GM19438 (cell line): ENCODE results near the gene SAP30BP.

Experiments
- ATAC-seq: cut with Tn5 transposase; IDR thresholded peaks from one replicate; pipeline ENCODE4 v1.9.1; 2021; ENCODE audit warnings: low read depth; ENCODE audit not compliant: unreplicated experiment

The SAP30BP gene

DNA sequence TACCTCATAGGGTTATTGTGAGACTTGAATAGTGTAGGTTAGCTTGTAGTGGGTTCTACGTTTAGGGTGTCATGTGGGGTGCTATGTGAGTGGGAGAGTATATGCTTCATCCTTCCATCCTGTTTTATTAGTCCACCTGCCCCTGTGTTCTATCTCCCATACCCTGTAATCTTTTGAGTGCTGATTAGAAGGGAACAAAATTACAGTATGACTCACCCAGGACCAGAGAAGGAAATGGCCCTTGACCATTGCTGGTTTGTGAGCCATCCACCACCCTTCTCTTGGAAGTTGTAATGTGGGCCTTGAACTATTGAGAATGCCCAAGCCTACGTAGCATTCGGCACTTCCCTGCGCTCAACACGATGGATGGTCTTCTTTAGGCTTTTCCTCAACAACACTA, 17.1 kb downstream of the SAP30BP start:
- no peak for ATAC-seq

DNA sequence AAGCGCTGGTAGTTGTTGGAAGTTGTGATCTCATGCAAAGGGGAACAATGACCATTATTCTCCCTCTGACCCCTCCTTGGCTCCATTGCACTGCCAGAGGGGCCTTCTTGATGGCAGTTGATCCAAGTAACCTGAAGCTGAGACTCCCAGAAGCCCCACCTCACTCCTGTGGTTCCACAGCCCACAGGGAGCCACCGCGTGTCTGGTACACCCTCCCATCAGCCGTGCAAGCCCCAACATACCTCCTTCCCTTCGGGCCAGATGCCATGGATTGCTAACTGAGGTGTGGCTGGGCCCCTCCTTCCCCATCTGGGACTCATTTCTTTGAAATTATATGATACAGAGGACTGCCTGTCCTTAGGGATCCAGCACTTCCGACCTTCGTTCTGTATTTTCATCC, 17.8 kb downstream of the SAP30BP start:
- ATAC-seq = no peak

DNA sequence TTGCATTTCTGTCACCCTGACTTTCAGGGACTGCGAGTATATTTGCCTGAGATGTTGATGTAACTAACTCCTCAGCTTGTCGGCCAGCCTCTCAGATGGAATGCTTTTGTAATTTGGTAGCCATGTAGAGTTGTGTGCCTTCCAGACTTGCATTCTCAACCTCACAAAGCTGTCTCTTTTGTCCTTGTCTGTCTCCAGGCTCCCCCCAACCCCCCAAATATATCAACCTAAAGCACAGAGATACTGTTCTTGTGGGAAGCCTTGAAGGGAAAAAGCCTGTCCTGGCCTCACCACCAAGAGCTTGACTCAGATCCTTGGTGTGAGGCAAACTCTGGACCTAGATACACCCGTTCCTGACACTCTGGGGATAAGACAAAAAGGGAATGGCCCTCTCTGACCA, 18.4 kb downstream of the SAP30BP start:
- ATAC-seq = no peak

DNA sequence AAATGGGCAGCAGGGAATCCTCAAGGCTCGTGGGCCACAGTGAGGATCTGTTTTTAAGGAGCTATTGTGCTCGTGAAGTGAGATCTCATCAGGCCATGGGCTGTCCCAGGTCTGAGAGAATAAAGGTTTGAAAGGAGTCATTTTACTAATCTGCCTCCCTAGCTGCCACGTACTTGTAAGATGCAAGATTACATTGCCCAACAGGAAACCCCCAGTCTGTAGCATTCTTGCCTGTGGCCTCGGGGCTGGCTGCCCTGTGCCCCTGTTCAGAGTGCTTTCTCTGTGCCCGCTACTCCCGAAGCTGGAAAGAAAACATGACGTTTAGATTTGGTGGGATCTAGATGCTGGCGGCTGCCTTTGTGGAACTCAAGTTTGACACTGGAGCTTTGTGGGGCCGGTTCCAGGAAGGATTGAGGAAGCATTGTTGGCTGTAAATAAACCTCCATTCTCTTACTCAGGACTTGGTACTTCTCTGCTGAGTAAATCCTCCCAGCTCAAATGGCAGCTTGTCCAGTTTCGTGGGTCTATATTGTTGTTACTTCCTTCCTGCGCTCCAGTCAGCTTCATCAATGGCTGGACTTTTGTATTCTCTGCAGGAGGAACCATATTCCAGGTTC, 21.2 kb downstream of the SAP30BP start:
- ATAC-seq = no peak

DNA sequence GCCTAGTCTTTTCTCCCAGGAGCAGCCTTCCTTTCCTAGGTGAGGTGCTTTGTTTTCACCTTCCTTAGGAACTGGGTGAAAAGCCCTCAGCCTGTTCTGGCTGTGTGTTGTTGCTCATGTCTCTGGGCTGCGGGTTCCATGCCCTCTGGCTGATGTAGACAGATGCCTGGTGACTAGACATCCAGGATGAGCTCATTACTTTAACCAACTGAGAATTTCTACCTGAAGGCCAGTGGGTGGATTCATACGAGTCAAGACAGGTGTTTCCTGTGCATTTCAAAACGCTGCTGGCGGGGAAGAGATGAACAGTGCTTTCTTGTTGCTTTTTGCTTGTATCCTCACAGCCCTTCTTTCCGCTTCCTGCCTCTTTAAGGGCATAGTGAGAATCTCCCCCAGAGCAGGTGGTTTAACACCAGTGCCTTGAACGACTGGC, 22.3 kb downstream of the SAP30BP start:
- ATAC-seq = no peak

DNA sequence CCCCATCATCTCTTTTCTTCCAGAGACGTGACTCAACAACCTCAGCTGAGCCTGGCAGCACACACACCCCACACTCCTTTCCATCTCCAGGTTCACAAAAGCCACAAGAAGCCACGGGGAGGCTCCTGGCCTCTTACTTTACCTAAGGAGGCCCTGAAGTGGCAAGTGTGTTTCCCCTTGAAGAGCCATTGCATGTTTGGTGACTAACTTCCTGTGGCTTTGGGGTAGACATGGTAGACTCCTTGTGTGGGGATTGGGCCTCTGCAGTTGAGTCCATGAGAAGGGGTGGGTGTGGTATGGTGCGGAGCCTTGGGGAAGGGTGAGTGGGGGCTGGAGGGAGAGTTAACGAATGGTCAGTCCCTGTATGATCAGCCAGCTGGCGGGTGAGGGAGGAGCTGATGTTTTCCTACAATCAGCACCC, 24.2 kb downstream of the SAP30BP start:
- ATAC-seq = no peak

DNA sequence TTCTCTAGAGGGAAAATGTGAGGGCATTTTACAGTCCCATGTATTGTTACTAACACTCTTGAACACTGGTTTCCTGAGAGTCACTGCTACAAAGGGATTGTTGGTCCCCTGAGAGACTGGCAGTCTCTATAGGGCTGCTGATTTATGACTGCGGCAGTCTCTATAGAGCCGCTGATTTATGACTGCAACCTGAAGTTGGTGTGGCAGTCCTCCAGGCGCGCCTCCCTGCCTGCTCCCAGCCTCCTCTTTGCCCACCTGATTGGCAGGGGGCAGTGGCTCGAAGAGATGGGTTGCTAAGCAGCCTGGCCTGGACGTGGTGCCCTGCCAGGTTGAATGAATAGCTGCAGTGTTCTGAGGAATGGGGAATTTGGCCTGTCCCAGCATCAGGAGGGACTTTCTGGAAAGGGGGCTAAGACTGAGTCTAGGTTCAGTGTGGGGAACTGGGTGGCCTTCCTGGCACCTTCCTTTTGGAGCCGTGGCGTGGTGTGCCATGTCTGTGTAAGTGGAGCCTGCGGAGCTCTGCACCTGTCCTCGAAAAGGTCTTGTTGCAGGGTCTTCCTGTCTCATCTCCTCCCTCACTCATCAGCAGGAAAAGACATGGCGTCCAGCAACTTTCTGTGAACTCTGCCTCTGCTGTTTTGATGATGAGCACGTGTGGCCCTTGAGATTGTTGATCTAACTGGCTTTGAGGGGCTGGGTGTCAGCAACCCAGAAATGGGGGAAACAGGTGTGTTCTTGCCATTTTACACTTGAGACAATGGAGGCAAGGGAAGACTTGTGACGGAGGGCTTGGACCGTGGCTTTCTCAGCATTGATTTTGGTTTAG, 24.9 kb downstream of the SAP30BP start:
- ATAC-seq = no peak

DNA sequence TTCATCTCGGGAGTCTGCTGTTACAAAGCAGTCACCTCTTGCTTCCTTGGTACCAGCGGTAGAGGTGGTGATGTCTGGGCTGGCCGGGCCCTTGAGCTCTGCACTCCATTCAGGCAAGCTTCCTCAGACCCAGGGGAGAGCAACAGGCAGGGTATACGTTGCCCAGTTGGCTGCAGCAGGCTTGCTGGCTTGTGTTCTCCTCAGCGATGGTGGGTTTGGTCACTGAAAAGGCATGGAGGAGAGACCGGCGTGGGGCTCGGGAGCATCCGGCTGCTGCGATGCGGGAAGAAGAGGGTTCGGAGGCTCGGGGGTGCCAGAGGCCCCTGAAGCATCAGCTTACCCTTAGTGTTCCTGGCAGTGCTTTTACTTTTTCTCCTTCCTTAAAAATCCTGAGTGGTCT, 25.8 kb downstream of the SAP30BP start:
- no peak for ATAC-seq

DNA sequence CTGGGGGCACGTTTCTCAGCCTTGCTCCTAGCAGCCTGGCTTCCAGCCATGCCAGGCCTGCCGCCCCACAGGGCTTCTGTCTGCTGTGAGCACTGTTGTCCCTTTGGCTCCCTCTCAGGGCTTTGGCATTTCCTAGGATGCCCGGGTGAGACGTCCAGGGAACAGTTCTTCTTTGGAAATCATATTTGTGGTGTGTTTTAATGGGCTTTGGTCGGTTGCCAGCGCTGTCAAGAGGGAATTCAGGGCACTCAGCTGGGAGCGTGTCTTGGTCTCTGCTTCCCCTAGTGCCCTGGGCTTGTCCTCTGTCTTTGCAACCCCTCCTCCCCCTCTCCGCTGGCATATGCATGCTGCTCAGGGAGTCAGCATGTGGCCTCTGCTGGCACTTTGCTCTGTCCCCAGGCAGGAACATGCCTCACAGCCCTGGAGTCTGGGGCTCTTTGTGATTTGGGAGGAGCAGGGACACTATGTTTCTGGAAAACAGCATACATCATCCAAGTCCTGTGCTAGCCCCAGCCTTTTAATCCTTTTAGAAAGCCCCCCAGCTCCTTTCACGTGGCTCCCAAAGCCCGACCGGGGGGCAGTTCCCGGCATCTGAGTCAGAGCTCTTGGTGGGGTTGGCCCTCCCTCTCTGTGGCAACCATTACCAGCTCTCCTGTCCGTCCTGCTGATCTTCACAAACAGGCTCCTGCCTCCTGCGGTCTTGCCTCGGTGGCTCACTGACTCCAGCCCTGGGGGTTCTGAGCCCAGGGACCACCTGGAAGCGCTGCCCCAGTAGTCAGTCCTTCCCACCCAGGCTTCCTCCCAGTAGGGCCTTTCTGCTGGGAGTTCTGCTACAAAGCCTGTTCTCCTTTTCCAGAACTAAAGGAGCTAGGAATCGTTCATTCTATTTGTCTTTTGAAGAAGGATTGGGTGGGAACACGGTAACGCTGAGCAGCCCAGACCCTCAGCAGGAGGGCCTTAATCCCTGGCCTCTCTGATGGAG, 26.7 kb downstream of the SAP30BP start:
- no peak for ATAC-seq

DNA sequence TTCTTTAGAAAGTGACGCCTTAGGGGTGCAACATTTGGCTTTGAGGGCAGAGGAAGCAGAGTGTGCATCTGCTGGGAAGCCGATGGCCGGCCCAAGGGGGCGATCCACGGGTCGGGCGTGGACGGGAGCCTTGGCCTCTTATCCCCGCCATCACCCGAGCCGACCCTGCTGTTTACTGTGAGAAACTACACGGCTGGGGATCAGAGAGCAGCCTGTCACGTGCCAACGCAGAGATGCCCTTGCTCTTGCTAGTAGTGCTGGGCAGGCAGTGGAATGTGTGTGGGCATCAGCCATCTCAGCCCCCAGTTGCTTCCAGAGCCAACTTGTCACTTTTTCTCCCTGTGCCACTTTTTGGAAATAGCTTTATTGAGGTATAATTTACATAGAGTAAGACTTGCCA, 27.4 kb downstream of the SAP30BP start:
- ATAC-seq = no peak

DNA sequence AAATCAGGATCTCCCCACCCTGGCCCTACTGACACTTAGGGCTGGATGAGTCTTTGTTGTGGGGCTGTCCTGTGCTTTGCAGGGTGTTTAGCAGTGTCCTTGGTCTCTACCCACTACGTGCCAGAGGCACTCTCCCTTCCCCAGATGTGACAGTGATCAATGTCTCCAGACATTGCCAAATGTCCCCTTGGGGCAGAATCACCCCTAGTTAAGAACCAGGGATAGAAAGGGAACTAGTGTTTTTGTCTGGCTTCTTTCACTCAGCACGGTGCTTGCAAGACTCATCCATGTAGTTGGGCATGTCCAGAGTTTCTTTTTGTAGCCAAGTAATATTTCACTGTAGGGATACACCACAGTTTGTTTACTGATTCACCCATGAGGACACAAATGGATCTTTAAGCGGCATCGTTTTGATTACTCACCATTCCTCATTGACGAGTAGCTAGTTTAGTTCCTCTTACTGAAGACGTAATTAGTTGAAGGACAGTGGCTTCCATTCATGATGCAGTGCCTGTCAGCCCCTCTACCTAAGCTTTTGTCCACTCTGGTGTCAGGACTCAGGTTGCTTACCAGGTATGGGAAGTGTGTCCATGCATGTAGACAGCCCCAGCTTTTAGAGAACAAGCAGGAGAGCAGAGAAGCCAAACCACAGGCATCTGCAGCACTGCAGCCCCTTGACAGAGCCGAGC, 28.1 kb downstream of the SAP30BP start:
- no peak for ATAC-seq

DNA sequence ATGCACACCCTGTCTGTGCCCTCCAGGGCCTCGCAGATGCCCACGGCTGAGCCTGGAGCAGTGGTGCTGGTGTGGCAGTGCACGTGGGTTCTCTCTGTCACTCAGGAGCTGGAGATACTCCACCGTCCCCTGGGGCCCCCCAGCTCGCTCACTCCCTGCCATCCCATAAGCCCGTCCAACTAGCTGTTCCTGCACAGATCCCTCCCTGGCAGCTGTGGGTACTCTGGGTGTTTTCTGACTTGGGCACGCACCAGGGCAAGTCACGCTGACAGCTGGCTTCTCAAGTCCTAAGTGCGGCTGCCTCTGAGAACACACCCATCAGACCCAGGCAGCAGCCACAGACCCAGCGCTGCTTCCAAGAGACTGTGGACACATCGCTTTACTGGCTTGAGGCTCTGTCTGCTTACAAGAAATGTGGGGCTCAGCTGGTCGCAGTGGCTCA, 28.7 kb downstream of the SAP30BP start:
- ATAC-seq = no peak

DNA sequence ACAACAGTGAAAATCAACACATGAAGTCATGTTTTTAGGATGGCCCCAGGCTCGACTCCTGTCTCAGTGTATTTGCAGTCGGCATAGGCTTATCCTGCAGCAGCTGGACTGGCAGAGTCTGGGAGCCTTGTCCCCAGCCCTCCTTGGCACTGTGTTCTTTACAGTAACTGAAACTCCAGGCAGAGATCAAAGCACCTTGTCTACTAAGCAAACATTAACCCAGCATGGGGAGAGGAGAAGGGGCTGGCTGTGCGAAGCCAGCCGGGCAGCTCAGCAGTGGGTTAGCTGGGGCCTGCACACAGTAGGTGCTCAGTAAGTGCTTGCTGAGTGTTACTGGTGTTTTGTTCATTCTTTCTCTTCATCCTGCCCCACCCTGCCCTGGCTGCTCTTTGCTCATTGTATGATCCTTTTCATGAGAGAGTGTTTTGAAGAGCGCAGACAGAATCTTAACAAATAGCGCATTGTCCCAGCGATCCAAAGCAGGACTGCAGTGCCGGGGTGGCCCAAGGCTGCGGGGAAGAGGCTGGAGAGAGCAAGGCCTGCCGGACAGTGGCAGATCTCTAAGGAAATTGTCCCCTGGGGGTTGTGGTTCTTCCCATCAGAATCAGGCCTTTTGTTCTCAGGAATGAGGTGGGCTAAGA, 30.6 kb downstream of the SAP30BP start:
- ATAC-seq = no peak

DNA sequence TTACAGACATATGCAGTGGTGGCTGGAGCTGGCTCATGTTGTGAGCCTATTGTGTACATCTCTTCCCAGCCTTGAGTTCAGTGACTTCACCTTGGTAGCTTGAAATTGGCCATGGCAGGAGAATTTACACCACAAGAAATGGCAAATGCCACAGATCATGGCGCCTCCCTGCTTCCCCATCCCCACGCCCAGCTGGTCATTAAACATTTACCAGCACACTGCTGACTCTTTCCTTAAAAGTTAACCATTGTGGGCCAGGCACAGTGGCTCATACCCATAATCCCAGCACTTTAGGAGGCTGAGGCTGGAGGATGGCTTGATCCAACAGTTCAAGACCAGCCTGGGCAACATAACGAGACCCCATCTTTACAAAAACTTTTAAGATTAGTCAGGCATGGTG, 31.5 kb downstream of the SAP30BP start:
- no peak for ATAC-seq

DNA sequence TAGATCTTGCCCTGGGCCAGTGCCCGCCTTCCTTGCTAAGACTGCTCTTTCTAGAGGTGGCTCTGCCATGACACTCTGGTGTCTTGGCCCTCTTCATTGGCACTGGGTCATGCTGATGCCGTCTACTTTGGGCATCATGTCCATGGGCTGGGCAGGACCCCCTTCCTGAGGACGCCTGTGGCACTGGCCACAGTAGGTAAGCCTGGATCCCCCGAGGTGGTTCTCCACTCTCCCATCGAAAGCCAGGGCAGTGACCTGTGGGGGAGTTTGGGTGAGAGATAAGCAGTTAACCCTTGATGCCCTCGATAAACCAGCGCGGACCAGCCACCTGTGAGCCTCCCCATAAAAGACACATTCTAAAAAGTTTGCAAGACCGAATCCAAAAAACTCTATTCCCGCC, 34.1 kb downstream of the SAP30BP start:
- ATAC-seq = no peak

DNA sequence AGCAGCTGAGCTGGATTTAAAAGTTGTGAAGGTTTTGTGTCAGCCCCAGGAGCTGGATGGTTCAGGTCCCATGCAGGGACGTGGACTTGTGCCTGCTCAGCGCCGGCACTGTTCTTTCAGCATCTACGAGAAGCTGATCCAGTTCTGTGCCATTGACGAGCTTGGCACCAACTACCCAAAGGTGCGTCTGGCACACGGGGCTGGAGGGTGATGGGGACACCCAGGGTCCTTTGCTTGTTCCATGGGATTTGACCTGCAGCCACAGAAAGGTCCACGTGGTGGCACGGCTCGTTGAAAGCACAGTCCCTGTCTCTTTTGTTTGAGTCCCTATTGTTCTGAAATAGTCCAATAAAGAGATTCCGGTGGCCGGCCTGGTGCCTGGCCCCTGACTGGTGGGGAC, 36.1 kb downstream of the SAP30BP start:
- ATAC-seq = no peak

DNA sequence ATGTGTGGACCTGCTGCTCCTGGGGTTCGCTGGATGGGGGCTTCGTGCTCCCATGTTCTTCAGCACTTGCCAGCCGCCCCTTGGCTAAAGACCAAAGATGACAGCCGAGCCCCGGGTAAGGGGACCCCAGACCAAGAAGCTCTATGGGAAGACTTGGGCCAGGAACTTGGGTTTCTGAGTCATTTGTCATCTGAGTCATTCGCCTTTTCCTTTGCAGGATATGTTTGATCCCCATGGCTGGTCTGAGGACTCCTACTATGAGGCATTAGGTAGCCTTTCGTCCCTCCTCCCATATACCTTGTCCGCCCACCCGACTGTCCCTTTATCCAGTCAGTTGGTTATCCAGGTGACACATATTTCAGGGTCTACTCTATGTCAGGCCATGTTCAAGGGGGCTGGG, 36.5 kb downstream of the SAP30BP start:
- ATAC-seq = no peak

DNA sequence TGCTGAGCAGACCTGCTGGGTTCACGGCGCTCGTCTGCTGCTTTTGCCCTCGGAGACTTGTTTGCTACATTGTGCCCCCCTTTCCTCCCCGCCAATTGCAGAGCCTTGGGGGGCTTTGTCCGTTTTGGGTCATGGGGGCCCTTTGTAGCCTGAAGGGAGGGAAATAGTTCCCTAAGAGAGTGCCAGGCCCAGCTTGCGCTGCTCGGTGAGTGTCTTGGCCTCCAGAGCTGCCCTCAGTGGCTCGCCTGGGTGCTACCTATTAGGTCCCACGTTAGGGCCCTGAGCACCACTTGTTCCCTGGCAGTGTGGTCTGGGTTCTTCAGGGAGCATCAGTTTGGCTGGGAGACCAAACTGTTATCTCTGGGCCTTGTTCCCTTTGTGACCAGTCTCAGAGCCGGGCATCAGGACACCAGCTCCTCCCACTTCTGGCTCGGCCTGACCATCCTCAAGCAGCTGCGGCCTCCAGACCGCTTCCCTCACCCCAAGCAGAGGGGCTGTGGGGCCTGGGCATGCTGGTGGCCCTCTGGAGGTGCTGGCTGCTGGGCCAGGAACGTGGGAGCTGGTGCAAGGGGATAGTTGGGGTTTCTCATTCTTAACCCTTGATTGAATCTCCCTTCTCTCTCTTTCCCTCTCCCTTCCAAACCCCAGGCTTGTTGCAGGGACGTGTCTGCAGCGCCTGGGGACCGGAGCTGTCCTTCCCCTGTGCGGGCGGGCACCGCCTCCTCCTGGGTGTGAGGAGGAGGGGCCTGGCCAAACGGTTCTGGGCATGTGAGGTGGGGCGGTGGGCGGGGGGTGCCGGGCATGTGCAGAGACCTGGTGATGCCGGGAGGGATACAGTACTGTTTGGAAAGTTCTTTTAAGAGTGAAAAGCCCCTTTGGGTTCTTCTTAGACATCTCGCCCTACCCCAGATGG, 38.1 kb downstream of the SAP30BP start:
- ATAC-seq = no peak
